Activated naive CD4-positive, alpha-beta T cell treated with anti-CD3 and anti-CD28 coated beads, Interleukin-2, amount 50 U/mL, for 72 hours (primary cell): ENCODE measurements around the gene DNASE1. TPM values are rescaled to one million over a fixed set of nuclear protein-coding genes. Genes with fewer than 3 reads are reported as not detected.

ENCODE experiments used
- ATAC-seq, 2 donors: fragments of 150-1000 bp; cut with Tn5 transposase; 2 replicates each; pipeline ENCODE4 v1.10.0; 2021; ENCODE audit warnings: mild to moderate bottlenecking in 2 of 2, moderate library complexity in 2 of 2
- DNase-seq, 2 donors: peaks; one replicate each; pipeline ENCODE4 v3.0.0; 2021 to 2022; ENCODE audit warnings: low spot score in 2 of 2
- H3K27ac Mint-ChIP-seq, 2 donors: one replicate each; pipeline ENCODE4 v1.8.0; 2022; ENCODE audit warnings: mild to moderate bottlenecking in 2 of 2, mixed read lengths in 2 of 2
- H3K36me3 Mint-ChIP-seq, 2 donors: one replicate each; pipeline ENCODE4 v1.8.0; 2022; ENCODE audit warnings: mixed read lengths in 2 of 2
- H3K9me3 Mint-ChIP-seq, 2 donors: one replicate each; pipeline ENCODE4 v1.8.0; 2022; ENCODE audit warnings: mixed read lengths in 2 of 2
- total RNA-seq, 2 donors: library from RNA; stranded (reverse); gene quantifications; one replicate each; pipeline ENCODE4 v1.2.3, GENCODE V29; 2022

DNASE1 gene
- total RNA-seq, 2 donors from 2014 or later: 17.5 to 29.5 TPM

GRCh38 chr16:3637371-3637923 lies 17.0 kb upstream of the DNASE1 start:
- H3K36me3 Mint-ChIP-seq: peaks cover 0 to 7% of the 10 kb centered on the region in 2 donors
- ATAC-seq: peak; percentile 58 to 76
- no peak for DNase-seq

GRCh38 chr16:3638916-3639644 lies 15.4 kb upstream of the DNASE1 start:
- ATAC-seq (no peak), DNase-seq (no peak)
- H3K27ac Mint-ChIP-seq: no peak overlapping the region
- peaks cover 0 to 7% of the 10 kb centered on the region in 2 donors for H3K36me3 Mint-ChIP-seq
- no peaks in the 10 kb centered on the region for H3K9me3 Mint-ChIP-seq

More at GRCh38 chr16:3637371-3637923, 17.0 kb upstream of the DNASE1 start:
- Mint-ChIP-seq H3K27ac (peak overlapping the region; percentile 77 to 91), H3K9me3 (no peaks in the 10 kb centered on the region)

GRCh38 chr16:3640207-3640606 lies 14.3 kb upstream of the DNASE1 start:
- no peak for DNase-seq
- no peak overlapping the region for H3K27ac Mint-ChIP-seq
- H3K36me3 Mint-ChIP-seq: peaks cover 0 to 7% of the 10 kb centered on the region in 2 donors
- ATAC-seq: no peak
- no peaks in the 10 kb centered on the region for H3K9me3 Mint-ChIP-seq

GRCh38 chr16:3640632-3641501 lies 13.6 kb upstream of the DNASE1 start:
- Mint-ChIP-seq H3K9me3 (no peaks in the 10 kb centered on the region), H3K36me3 (peaks cover 0 to 7% of the 10 kb centered on the region in 2 donors), H3K27ac (no peak overlapping the region)
- ATAC-seq (no peak), DNase-seq (peak in 1 of 2 donors; percentile 42)

- peaks cover 0 to 7% of the 10 kb centered on the region in 2 donors for H3K36me3 Mint-ChIP-seq
Observed at GRCh38 chr16:3641801-3642396, 12.6 kb upstream of the DNASE1 start.

GRCh38 chr16:3642397-3643094 lies 11.9 kb upstream of the DNASE1 start:
- Mint-ChIP-seq H3K27ac (no peak overlapping the region), H3K9me3 (no peaks in the 10 kb centered on the region), H3K36me3 (peaks cover 0 to 7% of the 10 kb centered on the region in 2 donors)
- no peak for ATAC-seq
- peak in 1 of 2 donors; percentile 41 for DNase-seq

More at GRCh38 chr16:3641801-3642396, 12.6 kb upstream of the DNASE1 start:
- peak in 1 of 2 donors; percentile 34 for DNase-seq
- Mint-ChIP-seq H3K9me3 (no peaks in the 10 kb centered on the region), H3K27ac (no peak overlapping the region)
- ATAC-seq: no peak

GRCh38 chr16:3643095-3643730 lies 11.3 kb upstream of the DNASE1 start:
- ATAC-seq: no peak
- Mint-ChIP-seq H3K27ac (peak overlapping the region in 1 of 2 donors; percentile 14), H3K36me3 (peaks cover 0 to 7% of the 10 kb centered on the region in 2 donors), H3K9me3 (no peaks in the 10 kb centered on the region)
- DNase-seq: peak in 1 of 2 donors; percentile 44

GRCh38 chr16:3645108-3645503 lies 9.4 kb upstream of the DNASE1 start:
- ATAC-seq (no peak), DNase-seq (peak in 1 of 2 donors; percentile 13)
- peak overlapping the region; percentile 51 to 88 for H3K27ac Mint-ChIP-seq
- no peaks in the 10 kb centered on the region for H3K9me3 Mint-ChIP-seq
- no peaks in the 10 kb centered on the region for H3K36me3 Mint-ChIP-seq

GRCh38 chr16:3645504-3646347 lies 8.8 kb upstream of the DNASE1 start:
- H3K9me3 Mint-ChIP-seq: no peaks in the 10 kb centered on the region
- no peaks in the 10 kb centered on the region for H3K36me3 Mint-ChIP-seq
- peak overlapping the region; percentile 51 to 88 for H3K27ac Mint-ChIP-seq
- DNase-seq: peak in 1 of 2 donors; percentile 49
- ATAC-seq: no peak

GRCh38 chr16:3646348-3646920 lies 8.1 kb upstream of the DNASE1 start:
- no peak for DNase-seq
- H3K27ac Mint-ChIP-seq: peak overlapping the region; percentile 0 to 70
- no peaks in the 10 kb centered on the region for H3K36me3 Mint-ChIP-seq
- ATAC-seq: no peak
- no peaks in the 10 kb centered on the region for H3K9me3 Mint-ChIP-seq

GRCh38 chr16:3650631-3651265 lies 3.7 kb upstream of the DNASE1 start:
- Mint-ChIP-seq H3K9me3 (no peaks in the 10 kb centered on the region), H3K27ac (peak overlapping the region in 1 of 2 donors; percentile 70), H3K36me3 (no peaks in the 10 kb centered on the region)
- DNase-seq (no peak), ATAC-seq (no peak)

- DNase-seq: peak in 1 of 2 donors; percentile 43
- ATAC-seq: no peak
- H3K36me3 Mint-ChIP-seq: no peaks in the 10 kb centered on the region
- peak overlapping the region; percentile 30 to 70 for H3K27ac Mint-ChIP-seq
- H3K9me3 Mint-ChIP-seq: no peaks in the 10 kb centered on the region
Observed at GRCh38 chr16:3651461-3652372, 2.8 kb upstream of the DNASE1 start.
